HUES48 (cell line): Measurements from ENCODE around the gene SRBD1.

Experiments used
- H3K27ac ChIP-seq: one replicate; pipeline ENCODE4 v1.7.0; 2013; ENCODE audit warnings: low read depth, low read length, inconsistent platforms
- H3K27me3 ChIP-seq: 2 replicates; pipeline ENCODE4 v1.6.1; 2013; ENCODE audit warnings: mild to moderate bottlenecking, low read length; ENCODE audit not compliant: control insufficient read depth, insufficient read depth
- H3K36me3 ChIP-seq: 2 replicates; pipeline ENCODE4 v1.6.1; 2013; ENCODE audit warnings: low read length; ENCODE audit not compliant: control insufficient read depth, insufficient read depth
- H3K4me1 ChIP-seq: 2 replicates; pipeline ENCODE4 v1.6.1; 2013; ENCODE audit warnings: mild to moderate bottlenecking, low read length; ENCODE audit not compliant: control insufficient read depth, insufficient read depth
- H3K4me3 ChIP-seq: 2 replicates; pipeline ENCODE4 v1.5.1; 2013; ENCODE audit warnings: mild to moderate bottlenecking, low read depth, low read length
- H3K9ac ChIP-seq: 2 replicates; pipeline ENCODE4 v1.6.1; 2013; ENCODE audit warnings: mild to moderate bottlenecking, low read depth, low read length, moderate library complexity
- H3K9me3 ChIP-seq: 2 replicates; pipeline ENCODE4 v1.6.1; 2013; ENCODE audit warnings: low read length; ENCODE audit not compliant: control insufficient read depth, insufficient read depth

The SRBD1 gene

DNA sequence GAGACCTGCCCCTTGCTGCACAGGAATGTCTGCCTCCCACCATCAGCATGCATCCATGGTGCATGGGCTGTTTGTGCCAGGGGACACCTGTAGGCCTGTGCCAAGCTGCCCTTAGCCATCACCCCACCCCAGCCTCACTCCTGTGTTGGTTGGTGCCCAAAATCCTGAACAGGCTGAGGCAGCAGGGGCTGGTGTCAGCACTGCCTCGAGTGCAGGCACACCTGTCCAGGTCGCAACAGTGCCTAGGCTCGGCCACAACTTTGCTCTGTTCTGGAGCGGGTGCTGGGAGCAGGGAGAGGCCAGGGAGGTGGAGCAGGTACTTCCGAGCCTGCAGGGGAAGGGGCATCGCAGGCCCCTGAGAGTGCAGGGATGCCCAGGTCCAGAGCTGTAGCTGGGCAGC lies 69.1 kb downstream of the SRBD1 start:
- H3K4me1 ChIP-seq: no peaks in the 10 kb centered on the region
- no peak overlapping the region for H3K27ac ChIP-seq
- no peak overlapping the region for H3K9ac ChIP-seq
- no peak overlapping the region for H3K4me3 ChIP-seq
- H3K27me3 ChIP-seq: no peaks in the 10 kb centered on the region
- H3K36me3 ChIP-seq: peaks cover 56% of the 10 kb centered on the region
- peaks cover 13% of the 10 kb centered on the region for H3K9me3 ChIP-seq

DNA sequence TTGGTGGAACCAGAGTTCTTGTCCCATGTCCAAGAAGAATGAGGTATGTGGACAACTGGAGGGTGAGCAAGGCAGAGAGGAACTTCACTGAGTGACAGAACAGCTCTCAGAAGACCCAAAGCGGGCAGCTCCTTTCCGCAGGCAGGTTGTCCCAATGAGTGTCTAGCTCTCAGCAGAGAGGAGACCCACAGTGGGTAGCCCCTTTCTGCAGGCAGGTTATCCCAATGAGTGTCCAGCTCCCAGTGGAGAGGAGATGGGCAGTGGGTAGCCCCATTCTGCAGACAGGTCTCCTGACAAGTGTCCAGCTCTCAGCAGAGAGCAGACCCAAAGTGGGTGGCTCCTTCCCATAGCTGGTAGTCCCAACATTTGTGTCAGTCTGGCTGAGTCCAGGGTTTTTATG lies 69.6 kb downstream of the SRBD1 start:
- Histone ChIP-seq H3K36me3 (peaks cover 51% of the 10 kb centered on the region), H3K9me3 (peaks cover 13% of the 10 kb centered on the region), H3K4me1 (no peaks in the 10 kb centered on the region), H3K4me3 (no peak overlapping the region), H3K27me3 (no peaks in the 10 kb centered on the region), H3K9ac (no peak overlapping the region), H3K27ac (no peak overlapping the region)

DNA sequence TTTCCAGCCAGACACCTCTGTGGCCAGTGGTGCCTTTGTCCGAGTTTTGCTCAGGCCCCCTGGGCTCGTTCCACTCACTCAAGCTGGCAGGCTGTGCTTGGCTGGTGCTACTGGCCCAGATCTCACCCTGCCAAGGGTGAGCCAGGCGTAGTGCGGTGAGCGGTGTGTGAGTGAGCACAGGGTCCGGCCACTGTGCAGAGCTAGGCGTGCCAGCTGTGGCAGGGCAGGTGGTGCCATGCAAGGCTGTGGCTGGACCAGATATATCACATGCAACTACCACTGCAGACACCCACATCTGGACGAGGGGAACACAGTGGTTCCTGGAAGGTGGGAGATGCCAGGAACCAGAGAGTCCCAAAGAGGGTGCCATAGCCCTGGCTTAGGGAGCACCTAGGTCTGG lies 70.1 kb downstream of the SRBD1 start:
- Histone ChIP-seq H3K9ac (no peak overlapping the region), H3K4me3 (no peak overlapping the region), H3K27me3 (no peaks in the 10 kb centered on the region), H3K36me3 (peaks cover 46% of the 10 kb centered on the region), H3K9me3 (peaks cover 13% of the 10 kb centered on the region), H3K4me1 (no peaks in the 10 kb centered on the region), H3K27ac (no peak overlapping the region)

DNA sequence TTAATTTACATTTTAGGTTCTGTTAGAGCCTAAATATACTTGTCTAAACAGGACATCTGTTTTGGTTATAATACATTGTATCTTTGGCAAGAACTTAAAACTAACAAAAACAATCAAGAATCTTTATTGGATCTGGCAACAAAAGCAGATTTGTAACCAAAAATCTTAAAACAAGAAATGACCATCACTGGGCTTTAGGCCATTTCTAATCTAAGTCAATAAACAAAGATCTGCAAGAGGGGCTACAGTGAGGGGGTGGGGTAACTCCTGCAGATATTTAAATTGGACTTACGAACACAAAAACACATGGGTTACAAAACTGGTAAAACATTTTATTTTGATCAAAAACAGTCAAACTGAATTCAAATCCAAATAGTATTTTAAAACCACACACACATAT lies 77.3 kb downstream of the SRBD1 start:
- Histone ChIP-seq H3K4me1 (no peaks in the 10 kb centered on the region), H3K4me3 (no peak overlapping the region), H3K9me3 (no peaks in the 10 kb centered on the region), H3K27ac (no peak overlapping the region), H3K9ac (no peak overlapping the region), H3K27me3 (no peaks in the 10 kb centered on the region), H3K36me3 (no peaks in the 10 kb centered on the region; the same call in 1 of the 2 replicates)

DNA sequence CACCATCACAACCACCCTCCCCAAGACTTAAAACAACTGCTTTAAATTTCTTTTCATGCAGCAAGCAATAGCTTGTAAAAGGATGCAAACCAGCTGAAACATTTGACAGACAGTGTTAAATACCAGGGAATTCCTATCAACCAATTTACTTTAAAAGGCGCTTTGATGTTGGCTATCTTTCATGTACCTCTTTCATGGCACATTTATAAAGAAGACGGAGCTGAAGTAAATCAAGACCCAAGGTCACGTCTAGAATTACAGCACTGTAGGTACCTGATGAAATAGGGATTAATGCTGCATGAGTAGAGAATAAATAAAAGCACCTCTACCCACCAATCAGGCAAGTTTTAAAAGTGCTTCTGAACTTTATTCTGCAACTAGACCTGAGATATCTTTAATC lies 78.9 kb downstream of the SRBD1 start:
- Histone ChIP-seq H3K27me3 (no peaks in the 10 kb centered on the region), H3K9me3 (no peaks in the 10 kb centered on the region), H3K9ac (no peak overlapping the region), H3K36me3 (no peaks in the 10 kb centered on the region; the same call in 1 of the 2 replicates), H3K4me1 (no peaks in the 10 kb centered on the region), H3K27ac (no peak overlapping the region), H3K4me3 (no peak overlapping the region)

DNA sequence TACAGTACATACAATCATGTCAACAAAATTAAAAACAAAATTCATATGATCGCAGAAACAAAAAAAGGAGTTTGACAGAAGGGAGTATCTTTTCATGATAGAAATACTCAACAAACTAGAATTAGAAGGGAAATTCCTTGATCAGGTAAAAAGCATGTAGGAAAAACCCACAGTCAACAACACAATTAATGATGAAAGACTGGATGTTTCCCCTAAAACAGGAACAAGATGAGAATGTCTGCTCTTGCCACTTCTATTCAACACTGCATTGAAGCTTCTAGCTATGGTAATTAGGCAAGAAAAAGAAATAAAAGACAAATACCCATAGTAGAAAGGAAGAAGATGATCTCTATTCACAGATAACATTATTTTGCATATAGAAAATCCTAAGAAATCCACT lies 87.1 kb downstream of the SRBD1 start:
- H3K4me1 ChIP-seq: no peaks in the 10 kb centered on the region
- no peaks in the 10 kb centered on the region for H3K9me3 ChIP-seq
- no peak overlapping the region for H3K4me3 ChIP-seq
- no peak overlapping the region for H3K27ac ChIP-seq
- H3K9ac ChIP-seq: no peak overlapping the region
- peaks cover 2% of the 10 kb centered on the region for H3K36me3 ChIP-seq
- H3K27me3 ChIP-seq: no peaks in the 10 kb centered on the region

DNA sequence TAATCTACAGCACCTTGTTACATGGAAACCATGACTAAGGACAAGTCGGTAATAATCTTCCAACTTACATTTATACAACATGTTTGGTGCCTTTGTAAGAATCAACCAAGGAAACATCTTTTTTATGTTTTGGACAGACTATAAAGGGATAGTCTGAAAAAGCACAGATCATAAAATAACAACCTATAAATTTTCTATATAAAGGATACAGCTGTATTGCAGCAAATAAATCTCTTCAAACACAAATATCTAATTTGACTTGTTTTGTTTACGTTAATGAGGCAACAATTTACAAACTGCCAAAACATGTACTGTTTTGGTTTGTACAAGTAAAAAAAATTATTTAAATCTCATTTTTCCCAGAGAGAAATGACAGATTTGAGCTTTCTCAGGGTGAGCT lies 92.5 kb downstream of the SRBD1 start:
- no peaks in the 10 kb centered on the region for H3K36me3 ChIP-seq
- no peaks in the 10 kb centered on the region for H3K27me3 ChIP-seq

DNA sequence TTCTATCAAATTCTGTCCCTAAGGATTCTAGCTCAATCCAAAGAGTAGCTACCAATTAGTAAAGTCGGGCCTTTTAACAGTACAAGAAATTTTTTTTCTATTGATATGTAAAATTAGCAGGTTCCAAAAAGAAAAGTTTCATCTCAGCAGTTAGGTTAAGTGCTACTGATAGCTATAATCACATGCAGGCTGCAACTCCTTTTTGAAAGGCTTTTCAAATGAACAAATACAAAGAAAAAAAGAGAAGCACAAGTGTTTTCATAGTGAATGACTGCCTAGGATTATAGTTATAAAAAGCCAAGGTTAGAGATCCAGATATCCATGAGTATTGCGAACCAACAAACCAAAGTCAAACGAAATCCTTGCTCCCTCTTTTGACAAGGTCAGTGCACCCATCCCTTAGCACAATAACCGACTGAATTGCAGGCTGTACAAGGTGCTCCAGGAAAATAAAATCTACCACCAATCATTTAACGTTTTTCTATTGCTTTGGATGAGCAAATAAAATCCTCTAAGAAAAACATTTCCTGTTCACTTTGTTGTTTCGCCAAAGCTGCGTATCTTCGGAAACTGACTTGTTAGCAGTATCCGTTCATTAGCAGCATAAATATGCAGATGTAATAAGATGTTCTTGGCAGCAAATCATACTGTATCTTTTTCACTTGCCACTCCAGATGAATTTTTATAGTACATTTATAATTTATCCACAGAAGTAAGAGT lies 100.2 kb downstream of the SRBD1 start:
- Histone ChIP-seq H3K36me3 (no peaks in the 10 kb centered on the region), H3K27me3 (no peaks in the 10 kb centered on the region), H3K27ac (no peak overlapping the region), H3K4me1 (peaks cover 30% of the 10 kb centered on the region), H3K9me3 (no peaks in the 10 kb centered on the region), H3K4me3 (no peak overlapping the region), H3K9ac (no peak overlapping the region)

More for the DNA sequence above, 92.5 kb downstream of the SRBD1 start:
- Histone ChIP-seq H3K4me3 (no peak overlapping the region), H3K9me3 (no peaks in the 10 kb centered on the region), H3K9ac (no peak overlapping the region), H3K27ac (no peak overlapping the region), H3K4me1 (no peaks in the 10 kb centered on the region)

DNA sequence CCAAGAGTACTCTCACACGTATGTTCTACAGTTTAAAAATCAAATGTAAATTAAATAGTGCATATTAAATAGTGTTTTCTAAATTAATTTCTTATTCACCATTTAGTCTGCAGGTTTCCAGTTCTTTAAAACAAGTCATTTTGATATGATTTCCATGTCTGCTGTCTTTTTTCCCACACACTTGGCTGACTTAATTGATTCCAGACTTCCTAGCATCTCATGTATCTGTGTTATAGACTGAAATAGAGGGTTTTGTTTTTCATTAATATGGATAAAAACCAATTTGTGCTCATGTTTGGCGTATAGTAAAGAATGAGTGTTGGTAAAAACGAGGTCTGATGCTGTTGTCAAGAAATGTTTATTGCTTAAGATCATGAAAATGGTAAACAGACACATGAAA lies 104.3 kb downstream of the SRBD1 start:
- Histone ChIP-seq H3K36me3 (no peaks in the 10 kb centered on the region), H3K4me1 (peaks cover 15% of the 10 kb centered on the region), H3K27me3 (no peaks in the 10 kb centered on the region), H3K4me3 (no peak overlapping the region), H3K9me3 (peaks cover 4% of the 10 kb centered on the region; the same call in 1 of the 2 replicates), H3K9ac (no peak overlapping the region), H3K27ac (no peak overlapping the region)

DNA sequence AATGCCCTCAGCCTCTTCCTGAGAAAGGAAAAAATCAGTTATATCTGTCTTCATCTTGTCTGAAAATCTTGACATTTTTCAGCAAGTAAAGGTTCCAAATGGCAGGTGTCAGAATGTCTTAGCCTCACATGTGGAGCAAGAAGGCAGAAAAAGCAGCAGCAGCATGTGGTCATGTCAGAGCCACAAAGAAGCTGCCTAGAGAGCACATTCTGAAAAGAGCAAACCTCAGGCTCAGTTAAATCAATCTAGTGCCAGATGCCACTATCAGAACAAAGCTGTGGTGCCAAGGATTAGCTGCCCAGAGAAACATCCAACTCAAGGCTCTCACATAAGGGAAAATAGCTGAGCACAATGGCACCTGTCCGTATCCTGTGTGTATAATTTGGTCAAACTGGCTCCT lies 105.9 kb downstream of the SRBD1 start:
- Histone ChIP-seq H3K27me3 (no peaks in the 10 kb centered on the region), H3K36me3 (no peaks in the 10 kb centered on the region), H3K9me3 (peaks cover 13% of the 10 kb centered on the region), H3K9ac (no peak overlapping the region), H3K4me1 (no peaks in the 10 kb centered on the region), H3K4me3 (no peak overlapping the region), H3K27ac (no peak overlapping the region)

DNA sequence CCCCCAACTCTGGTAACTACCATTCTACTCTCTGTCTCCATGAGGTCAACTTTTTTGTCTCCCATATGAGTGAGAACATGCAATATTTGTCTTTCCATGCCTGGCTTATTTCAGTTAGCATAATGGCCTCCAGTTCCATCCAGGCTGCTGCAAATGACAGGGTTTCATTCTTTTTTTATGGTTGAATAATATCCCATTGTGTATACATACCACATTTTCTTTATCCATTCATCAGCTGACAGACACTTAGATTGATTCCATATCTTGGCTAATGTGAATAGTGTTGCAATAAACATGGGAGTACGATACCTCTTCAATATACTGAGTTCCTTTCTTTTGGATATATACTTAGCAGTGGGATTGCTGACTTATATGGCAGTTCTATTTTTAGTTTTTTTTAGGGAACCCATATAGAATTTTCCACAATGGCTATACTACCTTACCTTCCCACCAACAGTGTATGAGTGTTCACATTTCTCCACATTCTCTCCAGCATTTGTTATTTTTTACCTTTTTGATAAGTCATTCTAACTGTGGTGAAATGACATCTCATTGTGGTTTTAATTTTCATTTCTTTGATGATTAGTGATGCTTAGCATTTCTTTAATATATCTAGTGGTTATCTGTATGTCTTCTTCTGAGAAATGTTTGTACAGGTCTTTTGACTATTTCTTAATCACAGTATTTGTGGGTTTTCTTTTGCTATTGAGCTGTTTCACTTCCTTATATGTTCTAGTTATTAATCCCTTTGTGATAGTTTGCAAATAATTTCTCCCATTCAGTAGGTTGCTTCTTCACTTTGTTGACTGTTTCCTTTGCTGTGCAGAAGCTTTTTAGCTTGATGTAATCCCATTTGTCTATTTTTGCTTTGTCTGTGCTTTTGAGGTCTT lies 112.2 kb downstream of the SRBD1 start:
- H3K9me3 ChIP-seq: peaks cover 13% of the 10 kb centered on the region
- H3K27ac ChIP-seq: no peak overlapping the region
- H3K27me3 ChIP-seq: no peaks in the 10 kb centered on the region
- H3K4me3 ChIP-seq: no peak overlapping the region
- no peak overlapping the region for H3K9ac ChIP-seq
- H3K36me3 ChIP-seq: no peaks in the 10 kb centered on the region
- peaks cover 10% of the 10 kb centered on the region for H3K4me1 ChIP-seq
